ENCODE results near the gene GFOD2. TPM values are rescaled to one million over a fixed set of nuclear protein-coding genes. Genes with fewer than 3 reads are reported as not detected.

GFOD2 gene
- total and polyA plus RNA-seq, 8 donors = 7.6 to 87.5 (median 12.9) TPM

- peaks cover 25 to 43% (median 34%) of the 10 kb centered on the region in 4 donors for H3K4me1 ChIP-seq
Observed at GRCh38 chr16:67672739-67673662, 46.1 kb downstream of the GFOD2 start.

GRCh38 chr16:67672306-67672705 lies 46.8 kb downstream of the GFOD2 start:
- no peak for DNase-seq
- no peak for TF ChIP-seq EP300 (IDR thresholded peaks at IDR 0.05)
- no peak for TF ChIP-seq POLR2A (IDR thresholded peaks at IDR 0.05)
- no peak for TF ChIP-seq CTCF (IDR thresholded peaks at IDR 0.05)
- TF ChIP-seq POLR2AphosphoS5 (IDR thresholded peaks at IDR 0.05) = no peak
- no peak overlapping the region for H3K4me3 ChIP-seq
- H3K9me3 ChIP-seq = no peaks in the 10 kb centered on the region
- peaks cover 0 to 14% (median 7%) of the 10 kb centered on the region in 4 donors for H3K36me3 ChIP-seq
- WGBS, 5 donors = 21 to 46% (median 33%) methylated on average over 4 of the region's 4 CpGs
- H3K4me1 ChIP-seq = peaks cover 32 to 50% (median 41%) of the 10 kb centered on the region in 4 donors
- intact Hi-C loops (cut with DNase I; ENCODE audit: low total_unique reads) = no loop called here
- H3K27ac ChIP-seq = peak overlapping the region in 2 of 5 donors; percentile 76 to 78
- H3K27me3 ChIP-seq = no peaks in the 10 kb centered on the region

More at GRCh38 chr16:67672739-67673662, 46.1 kb downstream of the GFOD2 start:
- peaks cover 0 to 14% (median 7%) of the 10 kb centered on the region in 4 donors for H3K36me3 ChIP-seq
- no peaks in the 10 kb centered on the region for H3K27me3 ChIP-seq
- 40 to 55% (median 47%) methylated on average over 9 to 13 of the region's 13 CpGs for WGBS, 5 donors
- intact Hi-C loops (cut with DNase I; ENCODE audit: low total_unique reads) = no loop called here
- H3K9me3 ChIP-seq = no peaks in the 10 kb centered on the region
- peak; percentile 75 to 83 for DNase-seq
- no peak overlapping the region for H3K4me3 ChIP-seq
- TF ChIP-seq CTCF (IDR thresholded peaks at IDR 0.05) = peak in 5 of 7 experiments; percentile 39 to 78 (median 62)
- no peak for TF ChIP-seq EP300 (IDR thresholded peaks at IDR 0.05)
- TF ChIP-seq POLR2A (IDR thresholded peaks at IDR 0.05) = no peak
- peak in 1 of 3 donors; percentile 4 for TF ChIP-seq POLR2AphosphoS5 (IDR thresholded peaks at IDR 0.05)
- H3K27ac ChIP-seq = peak overlapping the region; percentile 5 to 86 (median 76)

GRCh38 chr16:67669499-67670101 lies 49.5 kb downstream of the GFOD2 start:
- H3K9me3 ChIP-seq = no peaks in the 10 kb centered on the region
- no peaks in the 10 kb centered on the region for H3K27me3 ChIP-seq
- DNase-seq = peak in 1 of 2 donors; percentile 3
- H3K36me3 ChIP-seq = peaks cover 0 to 5% (median 0%) of the 10 kb centered on the region in 4 donors
- intact Hi-C loops (cut with DNase I; ENCODE audit: low total_unique reads) = no loop called here
- no peak overlapping the region for H3K4me3 ChIP-seq
- H3K27ac ChIP-seq = no peak overlapping the region
- H3K4me1 ChIP-seq = peaks cover 42 to 62% (median 58%) of the 10 kb centered on the region in 4 donors
- TF ChIP-seq EP300 (IDR thresholded peaks at IDR 0.05) = no peak
- TF ChIP-seq POLR2AphosphoS5 (IDR thresholded peaks at IDR 0.05) = no peak
- TF ChIP-seq POLR2A (IDR thresholded peaks at IDR 0.05) = no peak
- TF ChIP-seq CTCF (IDR thresholded peaks at IDR 0.05) = no peak
- WGBS, 5 donors = 89 to 92% (median 91%) methylated on average over 10 of the region's 10 CpGs

- Histone ChIP-seq H3K27ac (peak overlapping the region in 3 of 5 donors; percentile 87 to 93 (median 88)), H3K4me1 (peaks cover 33 to 55% (median 50%) of the 10 kb centered on the region in 4 donors), H3K4me3 (no peak overlapping the region), H3K27me3 (no peaks in the 10 kb centered on the region), H3K9me3 (no peaks in the 10 kb centered on the region), H3K36me3 (peaks cover 0 to 12% (median 3%) of the 10 kb centered on the region in 4 donors)
- WGBS, 5 donors = 80 to 94% (median 86%) methylated on average over 6 of the region's 6 CpGs
- TF ChIP-seq POLR2AphosphoS5 (IDR thresholded peaks at IDR 0.05) = no peak
- no peak for TF ChIP-seq CTCF (IDR thresholded peaks at IDR 0.05)
- no peak for TF ChIP-seq EP300 (IDR thresholded peaks at IDR 0.05)
- TF ChIP-seq POLR2A (IDR thresholded peaks at IDR 0.05) = no peak
- DNase-seq = peak in 1 of 2 donors; percentile 9
- intact Hi-C loops (cut with DNase I; ENCODE audit: low total_unique reads) = no loop called here
Observed at GRCh38 chr16:67668495-67669157, 50.5 kb downstream of the GFOD2 start.
